DMS79 treated with DMSO at 0.1 percent for 48 hours (cell line): Measurements from ENCODE around the gene CADPS2.

ENCODE experiments used
- DNase-seq: peaks from one replicate; lab custom pipeline; 2025; lab: John Stamatoyannopoulos, UW

The CADPS2 gene

DNA sequence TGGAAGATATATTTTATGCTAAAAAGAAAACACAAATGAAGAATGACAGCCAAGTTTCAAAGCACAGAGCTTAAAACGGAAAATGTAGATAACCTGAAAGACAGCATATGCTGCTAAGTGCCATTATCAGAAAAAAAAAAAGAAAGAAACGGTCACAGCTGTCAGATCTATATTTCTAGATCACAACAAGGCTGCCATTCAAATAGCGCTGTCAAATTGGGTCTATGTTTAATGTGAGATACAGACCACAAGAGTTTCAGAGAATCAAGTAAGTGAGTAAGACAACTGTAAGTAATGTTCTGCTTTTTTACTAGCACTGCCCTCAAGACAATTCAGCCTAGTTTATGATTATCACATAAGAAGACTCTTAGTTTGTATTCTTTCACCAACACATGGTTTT, 117.4 kb downstream of the CADPS2 start:
- no peak for DNase-seq

DNA sequence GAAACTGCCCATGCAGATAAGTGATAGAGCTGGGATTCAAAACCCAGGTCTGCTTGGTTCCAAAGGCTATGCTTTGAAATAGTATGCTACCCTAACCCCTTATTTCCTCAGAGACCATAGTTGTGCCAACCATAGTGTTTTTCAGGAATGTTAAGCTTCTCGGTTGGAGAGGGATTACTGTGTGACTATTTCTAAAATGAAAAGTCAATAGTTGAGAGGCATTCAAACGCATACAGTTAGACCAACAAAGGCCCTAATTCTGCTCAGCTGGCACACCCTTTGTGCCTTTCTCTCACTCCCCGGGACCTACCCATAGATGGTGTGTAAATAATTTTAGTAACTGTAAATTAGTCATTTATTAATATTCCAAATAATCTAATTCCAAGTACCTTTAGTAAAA, 118.9 kb downstream of the CADPS2 start:
- DNase-seq = no peak

DNA sequence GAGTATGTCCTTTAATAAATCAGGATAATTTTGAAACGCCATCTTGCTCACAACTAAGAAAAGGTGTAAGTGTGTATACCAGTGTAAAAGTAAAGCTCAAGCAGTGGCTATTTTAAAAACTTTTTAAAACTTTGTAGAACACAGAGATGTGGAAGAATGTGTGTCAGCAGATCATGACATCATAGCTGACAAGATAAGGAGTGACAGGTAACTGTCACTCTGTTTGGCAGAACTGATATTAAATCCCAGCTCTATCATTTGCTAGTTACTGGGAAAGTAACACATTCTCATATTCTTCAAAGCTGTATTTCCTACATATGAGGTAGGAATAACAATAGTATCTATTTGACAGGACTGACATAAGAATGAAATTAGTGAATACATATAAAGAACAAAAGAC, 119.7 kb downstream of the CADPS2 start:
- no peak for DNase-seq

DNA sequence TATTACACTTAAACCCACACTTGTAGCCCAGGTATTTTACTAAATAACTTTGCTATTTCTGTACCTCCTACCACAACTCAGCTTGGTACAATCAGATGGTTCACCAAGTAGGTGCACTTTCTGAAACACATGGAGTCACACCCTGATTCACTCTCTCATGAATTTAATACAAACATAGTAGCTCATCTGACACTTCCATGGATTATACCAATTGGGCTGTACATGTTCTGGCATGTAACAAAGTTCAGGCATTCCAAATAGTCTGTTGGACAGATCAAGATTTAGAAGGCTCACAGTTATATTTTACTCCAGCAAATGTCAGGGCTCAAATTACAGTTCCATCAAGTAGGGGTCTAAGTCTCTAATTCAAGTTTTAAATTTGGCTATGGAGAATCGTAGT, 121.4 kb downstream of the CADPS2 start:
- DNase-seq = no peak

DNA sequence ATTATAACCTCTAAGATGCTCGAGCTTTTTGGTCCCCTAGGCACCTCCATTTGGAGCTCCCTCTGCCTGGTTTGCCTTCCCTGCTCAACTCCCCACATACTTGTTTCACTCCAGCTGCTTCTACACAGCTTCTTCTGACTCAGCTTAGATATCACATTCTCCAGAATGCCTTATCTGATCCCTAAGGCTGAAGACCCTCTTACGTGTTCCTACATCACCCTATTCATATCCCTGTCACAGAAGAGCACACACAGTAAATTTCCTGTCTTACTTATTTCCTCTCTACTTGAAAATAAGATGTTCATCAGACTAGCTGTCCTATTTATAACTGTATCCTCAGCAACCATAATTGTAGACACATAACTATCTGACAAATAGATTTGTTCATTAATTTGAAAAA, 122.2 kb downstream of the CADPS2 start:
- no peak for DNase-seq

DNA sequence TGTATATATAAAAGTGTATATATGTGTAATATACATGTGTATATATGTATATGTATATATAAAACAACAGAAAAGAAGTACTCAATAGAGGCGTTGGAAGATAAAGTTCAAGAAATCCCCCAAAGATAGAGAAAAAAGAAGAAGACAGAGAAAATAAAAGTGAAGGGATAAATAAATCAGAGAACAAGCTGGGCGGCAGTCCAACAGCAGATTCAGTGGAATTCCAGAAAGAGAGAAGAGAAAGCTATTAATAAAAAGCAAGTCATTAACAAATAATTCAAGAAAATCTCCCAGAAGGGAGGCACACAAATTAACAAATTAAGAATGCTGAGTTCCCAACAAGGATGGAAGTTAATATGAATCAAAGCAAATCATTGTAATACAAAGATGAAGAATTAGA, 124.2 kb downstream of the CADPS2 start:
- DNase-seq = no peak

DNA sequence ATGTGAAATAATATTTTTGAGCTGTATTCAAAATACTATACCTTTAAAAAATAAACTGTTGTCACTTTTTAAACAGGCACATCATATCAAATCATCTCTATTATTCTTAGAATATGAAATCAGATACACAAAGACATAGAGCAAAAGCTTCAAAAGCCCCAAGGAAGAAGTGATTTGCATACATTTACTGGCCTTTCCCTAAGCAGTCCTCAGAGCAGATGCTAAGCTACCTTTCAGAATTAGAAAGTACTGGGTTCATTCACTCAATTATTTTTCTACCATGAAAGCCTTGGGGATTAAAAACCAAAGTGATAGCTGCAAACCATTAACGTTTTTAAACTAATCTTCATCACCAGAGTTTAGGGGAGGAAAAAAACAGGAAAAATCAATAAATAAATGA, 127.8 kb downstream of the CADPS2 start:
- no peak for DNase-seq

DNA sequence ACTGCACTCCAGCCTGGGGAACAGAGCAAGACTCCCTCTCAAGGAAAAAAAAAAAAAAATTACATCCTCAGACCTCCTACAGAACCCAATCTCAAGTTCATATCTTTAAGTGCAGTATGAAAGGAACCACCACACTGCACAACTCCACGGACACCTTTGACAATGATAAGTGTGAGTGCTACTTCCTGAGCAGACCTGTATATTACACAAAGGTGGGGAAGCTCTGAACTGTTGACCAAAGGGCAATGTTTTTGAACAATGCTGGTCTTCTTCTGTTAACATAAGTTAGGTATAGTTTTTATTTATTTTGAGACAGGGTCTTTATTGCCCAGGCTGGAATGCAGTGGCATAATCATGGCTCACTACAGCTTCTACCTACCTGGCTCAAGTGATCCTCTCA, 129.4 kb downstream of the CADPS2 start:
- no peak for DNase-seq

DNA sequence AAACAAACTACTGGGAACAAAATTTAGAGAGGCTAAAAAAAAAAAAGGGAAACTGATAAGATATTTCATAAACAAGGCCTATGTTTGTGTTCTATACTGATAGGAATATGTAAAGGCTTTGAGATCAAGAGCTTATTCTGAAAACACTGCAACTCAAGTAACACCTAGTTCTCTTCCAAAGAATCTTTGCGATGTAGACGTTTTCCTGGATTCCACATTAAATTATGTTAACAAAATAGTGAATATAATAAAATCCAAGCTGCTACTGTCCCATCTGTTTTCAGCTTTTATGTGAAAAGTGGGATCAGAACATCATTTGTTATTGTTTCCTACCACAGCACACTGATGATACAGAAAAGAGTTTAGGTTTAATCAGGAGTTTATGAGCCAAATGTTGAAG, 130.6 kb downstream of the CADPS2 start:
- no peak for DNase-seq

DNA sequence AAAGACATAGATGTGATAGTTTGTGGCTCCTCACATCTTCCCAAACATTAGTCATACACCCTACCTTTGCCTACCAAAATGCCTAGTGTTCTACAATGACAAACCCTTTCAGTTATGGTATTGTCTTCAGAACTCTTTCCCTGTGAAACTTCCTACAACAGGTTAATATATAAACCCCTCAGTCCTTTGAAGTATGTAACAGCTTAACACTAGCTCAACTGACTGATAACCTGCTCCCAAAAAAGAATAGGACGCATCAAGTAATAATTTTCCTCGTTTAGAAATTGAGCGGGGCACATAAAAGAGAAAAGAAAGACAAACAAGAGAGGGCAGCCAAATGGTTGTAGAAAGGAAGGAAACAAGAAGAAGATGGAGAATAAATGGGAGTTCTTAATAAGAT, 133.7 kb downstream of the CADPS2 start:
- DNase-seq = no peak

DNA sequence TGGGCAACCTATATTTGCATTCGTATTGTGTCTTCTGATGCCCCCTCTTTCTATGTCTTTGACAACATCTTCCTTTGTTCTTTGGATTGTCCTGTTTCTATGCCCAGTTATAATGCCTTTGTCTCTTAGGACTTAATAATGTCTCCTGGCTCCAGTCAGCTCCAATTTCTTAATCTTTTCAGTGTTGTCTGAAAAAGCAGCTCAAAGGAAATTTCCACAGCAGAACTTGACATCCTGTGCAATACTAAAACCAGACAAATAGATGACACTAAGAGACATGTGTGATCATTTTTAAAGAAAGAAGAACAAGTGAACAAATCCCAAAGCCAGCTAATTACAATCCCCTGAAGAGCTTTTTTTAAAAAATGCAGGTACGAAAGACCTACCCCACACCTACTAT, 135.9 kb downstream of the CADPS2 start:
- no peak for DNase-seq

DNA sequence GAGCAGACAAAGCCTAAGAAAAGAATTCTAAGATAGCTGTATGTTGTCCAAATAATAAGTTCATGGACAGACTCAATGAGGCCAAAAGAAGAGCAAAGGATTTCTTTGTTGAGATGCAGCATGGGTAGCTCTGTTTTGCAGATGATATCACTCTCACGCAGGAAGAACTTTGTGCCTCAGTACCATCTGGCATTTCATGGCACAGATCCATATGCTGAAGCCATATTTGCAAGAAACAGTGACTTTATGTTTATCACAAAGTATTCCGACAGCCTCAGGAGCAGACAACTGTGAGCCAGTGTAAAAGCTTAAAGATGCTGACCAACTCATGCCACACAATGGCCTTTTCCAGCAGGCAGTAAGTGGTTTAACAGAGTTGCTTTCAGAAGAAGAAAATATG, 138.1 kb downstream of the CADPS2 start:
- DNase-seq = no peak

DNA sequence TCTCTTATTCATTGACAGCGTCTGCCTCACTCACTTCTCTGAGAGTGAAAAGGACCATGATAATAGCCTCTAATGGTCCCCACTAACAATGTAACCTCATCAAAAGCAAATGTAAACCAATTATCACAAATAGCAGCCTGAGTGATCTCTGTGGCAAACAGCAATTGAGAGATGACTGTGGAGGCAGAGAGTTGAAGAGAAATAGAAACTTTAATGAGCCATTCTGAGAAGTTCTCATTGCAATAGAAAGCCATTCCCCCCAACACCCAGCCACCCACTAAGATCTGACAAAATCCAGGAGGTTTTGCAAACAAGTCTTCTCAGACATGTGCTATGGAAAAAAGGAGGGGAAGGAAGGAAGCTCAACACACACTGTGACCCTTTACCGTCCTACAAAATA, 139.3 kb downstream of the CADPS2 start:
- DNase-seq = no peak

DNA sequence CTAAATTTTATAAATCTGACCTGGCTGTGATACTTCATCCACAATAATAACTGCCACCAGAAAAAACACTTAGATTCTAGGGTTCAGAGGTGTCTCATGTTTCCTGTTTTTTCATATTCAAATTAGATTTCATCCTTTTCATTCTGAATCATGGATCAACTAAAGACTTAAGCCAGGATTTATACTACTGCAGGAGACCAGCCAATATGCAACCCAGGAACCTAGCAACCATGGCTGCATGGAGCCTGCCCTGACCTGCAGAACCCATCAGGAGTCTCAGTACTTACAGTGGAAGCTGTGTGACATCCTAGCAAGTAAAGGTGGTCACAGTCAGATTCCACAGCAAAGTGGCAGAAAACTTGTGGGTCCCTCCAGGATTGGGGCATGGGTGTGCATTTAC, 143.0 kb downstream of the CADPS2 start:
- DNase-seq = no peak

DNA sequence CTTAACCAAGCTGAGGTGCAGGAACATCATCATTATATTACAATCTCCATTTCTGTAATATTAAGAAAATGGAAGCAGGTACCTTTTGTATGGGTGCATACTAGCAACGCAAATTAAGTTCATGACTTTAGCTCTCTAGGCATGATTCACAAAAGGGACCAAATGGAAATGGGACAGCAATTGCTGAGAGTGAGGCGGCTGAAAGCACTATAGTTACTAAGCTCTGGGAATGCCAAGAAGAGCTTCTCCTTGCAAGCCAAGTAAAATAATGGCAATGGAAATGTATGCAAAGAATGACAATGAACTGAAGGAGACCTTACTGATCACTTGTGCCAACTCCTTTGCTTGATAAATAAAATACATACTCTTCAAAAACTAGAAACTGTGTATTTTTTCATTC, 147.3 kb downstream of the CADPS2 start:
- no peak for DNase-seq

DNA sequence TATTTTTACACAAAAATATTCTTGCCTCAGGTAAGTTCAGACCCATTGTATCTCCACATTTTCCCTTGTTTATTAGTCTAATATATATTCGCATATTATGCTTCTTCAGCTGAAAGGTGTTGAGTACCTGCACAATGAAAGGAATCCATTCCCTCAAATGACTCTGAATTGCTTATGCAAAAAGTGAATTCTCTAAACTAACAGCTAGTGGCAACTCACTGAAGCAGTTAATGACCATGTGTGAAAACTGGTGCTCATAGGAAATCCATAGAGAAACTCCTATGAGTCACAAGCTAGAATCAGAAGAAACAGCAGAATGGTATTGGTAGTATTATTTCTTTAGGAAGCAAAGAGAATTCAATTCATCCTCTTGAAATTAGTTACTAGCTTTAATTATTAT, 150.1 kb downstream of the CADPS2 start:
- no peak for DNase-seq

DNA sequence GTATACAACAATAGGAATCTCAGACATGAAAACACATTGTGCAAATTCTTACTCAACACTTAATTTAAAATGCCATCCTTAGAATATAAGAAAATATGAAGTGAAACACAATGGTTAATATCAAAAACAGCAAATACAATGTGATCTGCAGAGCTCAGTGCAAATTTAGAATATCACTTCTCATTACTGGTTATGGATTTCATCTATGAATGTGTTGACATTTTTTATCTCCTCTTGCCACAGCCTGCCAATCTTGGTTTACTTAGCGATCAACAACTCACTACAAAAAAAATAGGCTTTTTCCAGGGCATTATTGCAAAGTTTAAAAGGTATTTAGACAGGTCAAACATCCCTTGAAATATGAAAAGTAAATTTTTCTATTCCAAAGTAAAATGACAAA, 158.5 kb downstream of the CADPS2 start:
- no peak for DNase-seq

DNA sequence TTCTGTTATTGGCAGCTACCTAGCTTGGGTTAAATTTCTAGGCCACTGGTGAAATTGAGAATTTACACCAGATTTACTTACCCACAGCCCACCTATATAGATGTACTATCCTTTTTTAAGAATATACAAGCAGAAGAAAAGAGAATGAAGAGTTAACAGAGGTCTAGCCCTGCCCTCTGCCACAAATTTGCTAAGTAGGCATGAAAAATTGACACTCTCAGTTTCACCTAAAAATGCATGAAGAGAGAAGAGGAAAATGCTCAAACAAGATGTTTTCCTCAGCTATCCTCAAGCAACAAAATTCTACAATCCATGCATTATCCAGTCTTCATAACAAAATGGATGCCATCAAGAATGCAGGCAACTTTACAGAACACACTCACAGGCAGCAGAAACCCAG, 158.9 kb downstream of the CADPS2 start:
- DNase-seq = no peak

DNA sequence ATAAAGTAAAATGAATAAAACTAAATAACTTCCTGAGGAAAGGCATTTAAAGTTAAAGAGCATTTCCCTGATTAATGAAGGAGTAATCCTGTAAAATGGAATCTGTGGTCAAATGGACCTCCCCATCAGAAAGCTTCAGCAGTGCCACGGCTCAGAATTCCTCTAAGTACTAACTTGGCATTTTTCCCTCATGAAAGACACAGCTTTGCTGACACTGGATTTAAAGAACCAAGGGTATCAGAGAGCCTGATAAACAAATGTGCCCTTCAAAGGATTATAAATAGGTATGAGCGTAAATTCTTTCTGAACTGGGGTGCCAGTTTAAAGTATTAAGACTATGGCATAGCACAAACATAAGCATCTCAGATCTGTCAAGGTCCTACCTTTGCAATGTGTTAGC, 159.4 kb downstream of the CADPS2 start:
- no peak for DNase-seq

DNA sequence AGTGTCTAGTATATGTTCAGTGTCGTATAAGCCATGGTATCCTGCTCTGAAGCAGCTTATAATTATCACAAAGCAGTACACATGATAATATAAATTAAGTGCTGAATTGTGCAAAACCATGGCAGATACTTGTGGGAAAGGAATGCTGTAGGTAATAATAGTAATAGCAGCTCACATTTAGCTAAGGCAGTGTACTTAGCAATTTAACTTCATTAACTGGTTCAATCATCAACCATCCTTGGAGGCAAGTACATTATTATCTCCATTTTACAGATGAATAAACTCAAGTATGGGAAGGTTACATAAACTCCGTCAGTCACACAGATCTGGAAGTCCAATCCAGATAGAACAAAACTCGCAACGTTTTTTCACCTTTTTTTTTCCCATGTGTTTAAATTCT, 161.9 kb downstream of the CADPS2 start:
- DNase-seq = no peak

DNA sequence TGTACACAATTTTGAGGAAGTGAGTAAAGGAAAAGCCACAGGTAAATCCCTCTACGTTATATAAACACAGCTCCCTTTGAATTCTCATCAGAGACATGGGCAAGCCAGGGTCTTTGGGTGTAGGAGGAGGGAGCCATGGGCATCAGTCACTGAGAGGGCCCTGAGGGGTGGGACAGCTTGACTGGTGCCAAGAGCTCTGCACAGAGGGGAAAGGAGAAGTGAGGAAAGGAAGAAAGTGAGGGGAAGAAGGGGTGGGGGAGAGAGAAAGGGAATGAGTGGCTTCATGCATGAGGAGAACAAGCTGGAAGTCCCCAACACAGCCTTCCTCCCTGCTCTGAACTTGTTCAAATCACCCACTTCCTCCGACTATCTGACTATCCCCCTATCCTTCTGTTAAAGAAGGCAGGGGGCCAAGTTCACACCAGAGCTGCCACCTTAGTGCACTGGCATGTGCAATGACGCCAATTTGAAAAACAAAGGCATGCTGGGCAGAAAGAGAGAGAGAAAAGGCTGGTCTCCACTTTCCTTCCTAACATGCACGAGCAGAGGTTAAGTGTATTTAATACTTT, 167.2 kb downstream of the CADPS2 start:
- DNase-seq = no peak

DNA sequence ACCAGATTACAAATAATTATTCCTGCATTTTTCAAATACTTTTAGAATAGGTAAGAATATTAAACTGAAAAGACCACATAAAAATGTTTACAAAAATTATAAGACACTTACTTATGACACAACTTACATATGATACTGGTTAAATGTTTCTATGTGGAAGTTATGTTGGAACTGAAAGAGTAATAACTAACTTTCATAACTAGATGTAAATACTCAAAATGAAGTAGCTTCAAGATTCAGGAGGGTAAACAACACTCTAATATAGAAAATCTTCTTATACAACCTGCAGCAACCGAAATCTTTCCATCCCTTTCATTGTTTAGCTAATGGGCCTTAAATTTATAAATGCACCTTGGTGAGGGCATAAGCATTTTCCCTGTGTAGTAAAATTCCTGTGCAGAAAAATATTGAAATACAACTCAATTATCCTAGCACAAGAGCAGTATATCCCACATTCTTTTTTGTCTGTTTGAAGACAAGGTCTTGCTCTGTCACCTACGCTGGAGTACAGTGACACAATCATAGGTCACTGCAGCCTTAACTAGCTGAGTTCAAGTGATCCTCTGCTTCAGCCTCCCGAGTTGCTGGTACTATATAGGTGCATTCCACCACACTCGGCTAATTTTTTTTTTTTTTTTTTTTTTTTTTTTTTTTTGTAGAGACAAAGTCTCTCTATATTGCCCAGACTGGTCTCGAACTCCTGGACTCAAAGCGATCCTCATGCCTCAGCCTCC, 168.7 kb downstream of the CADPS2 start:
- DNase-seq = no peak

DNA sequence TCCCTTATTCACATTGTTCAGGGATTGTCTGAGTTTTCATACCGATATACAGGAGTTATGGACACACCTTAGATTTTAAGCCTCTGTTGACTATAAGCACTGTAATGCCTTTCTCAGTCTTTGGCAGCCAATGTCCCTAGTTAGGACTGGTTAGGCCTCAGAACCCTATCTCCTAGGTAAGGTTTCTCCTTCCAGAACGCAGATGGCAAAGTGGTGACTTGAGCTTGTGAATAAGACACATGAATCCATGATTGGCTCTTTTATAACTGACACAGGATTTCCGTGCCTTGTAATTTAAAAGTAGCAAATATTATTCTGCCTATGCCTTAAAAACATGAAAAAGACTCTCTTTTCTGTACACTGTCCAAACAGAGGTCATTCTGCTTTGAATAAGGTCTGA, 171.1 kb downstream of the CADPS2 start:
- DNase-seq = no peak

DNA sequence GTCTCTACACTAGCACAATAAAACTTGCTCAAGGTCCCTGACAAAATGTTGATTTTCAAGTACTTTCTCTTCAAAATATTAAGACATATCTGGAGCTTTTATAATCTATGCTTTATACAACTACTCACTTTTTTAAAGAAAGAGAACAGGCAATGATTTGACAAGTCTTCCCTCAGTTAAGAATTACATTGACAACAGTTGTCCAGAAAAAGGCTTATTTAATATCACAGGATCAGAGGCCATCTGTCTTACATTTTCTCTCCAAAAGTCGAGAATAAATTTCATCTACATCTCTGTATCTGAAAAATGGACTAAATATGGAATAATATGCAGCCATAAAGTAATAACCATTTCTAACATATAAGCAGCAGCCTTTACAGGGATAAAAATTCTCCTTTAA, 175.3 kb downstream of the CADPS2 start:
- no peak for DNase-seq
